ENCODE data around the gene DIRAS3. TPM values are rescaled to one million over a fixed set of nuclear protein-coding genes. Genes with fewer than 3 reads are reported as not detected.
"Not testable (repeated sequence)": the region's sequence is repeated elsewhere in the genome, so short reads cannot be mapped to it uniquely, and the experiment has no call there.

The DIRAS3 gene, protein sequence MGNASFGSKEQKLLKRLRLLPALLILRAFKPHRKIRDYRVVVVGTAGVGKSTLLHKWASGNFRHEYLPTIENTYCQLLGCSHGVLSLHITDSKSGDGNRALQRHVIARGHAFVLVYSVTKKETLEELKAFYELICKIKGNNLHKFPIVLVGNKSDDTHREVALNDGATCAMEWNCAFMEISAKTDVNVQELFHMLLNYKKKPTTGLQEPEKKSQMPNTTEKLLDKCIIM
- not detected for polyA plus RNA-seq (2012; ENCODE audit: low read depth, missing spikeins)

DNA sequence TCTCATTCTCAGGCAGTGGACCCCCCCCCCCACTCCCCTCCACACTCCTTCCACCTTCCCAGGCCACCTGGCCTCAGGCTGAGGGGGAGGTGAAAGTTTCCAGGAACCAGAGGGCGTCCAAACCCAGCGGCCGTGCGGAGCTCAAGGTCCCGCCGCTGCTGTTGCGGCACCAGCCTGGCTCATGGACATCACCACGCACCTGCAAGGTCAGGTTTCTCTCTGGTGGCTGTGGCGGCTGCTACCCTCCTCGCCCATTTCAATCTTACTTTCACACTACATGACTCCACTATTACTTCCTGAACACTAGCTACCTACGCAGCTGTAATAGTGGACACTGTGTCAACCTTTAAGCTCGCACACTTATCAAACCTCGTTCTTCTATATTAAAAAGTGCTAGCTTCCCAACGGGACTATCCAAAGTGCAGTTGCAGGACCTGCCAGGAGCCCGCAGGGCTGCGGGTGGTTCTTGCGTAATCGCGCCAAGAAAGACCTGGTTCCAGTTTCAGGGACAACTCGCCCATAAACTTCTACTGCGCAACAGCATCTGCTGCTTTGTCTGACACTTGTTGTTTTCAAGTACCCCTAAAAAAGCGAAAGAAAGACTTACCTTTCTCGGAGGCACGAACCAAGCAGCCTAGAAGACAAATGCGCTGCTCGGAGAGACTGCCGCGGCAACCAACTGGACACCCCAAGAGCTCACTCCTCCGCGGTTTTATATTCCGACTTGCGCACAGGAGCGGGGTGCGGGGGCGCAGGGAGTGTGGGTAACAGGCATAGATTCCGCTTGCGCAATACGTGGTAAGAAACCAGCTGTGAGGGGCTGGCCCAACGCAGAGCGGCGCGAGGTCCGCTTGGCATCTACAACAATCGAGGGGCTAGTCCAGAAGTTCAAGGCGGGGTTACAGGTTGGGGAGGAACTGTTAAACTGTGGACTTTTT is at the start of gene DIRAS3:
DIRAS3 (minus strand) TSS at position 687 of the 938 bp plus-strand sequence. CDS start 3,330 bp downstream, outside the sequence.
- FAIRE-seq (no peak), DNase-seq (ENCODE audit: insufficient read length, low spot score) (no peak)
- no peak for TF ChIP-seq POU2F2 (IDR thresholded peaks at IDR 0.05; ENCODE audit: low read depth, low read length)
- TF ChIP-seq PAX5 (IDR thresholded peaks at IDR 0.05; ENCODE audit: insufficient read depth, low read length, severe bottlenecking): no peak

DNA sequence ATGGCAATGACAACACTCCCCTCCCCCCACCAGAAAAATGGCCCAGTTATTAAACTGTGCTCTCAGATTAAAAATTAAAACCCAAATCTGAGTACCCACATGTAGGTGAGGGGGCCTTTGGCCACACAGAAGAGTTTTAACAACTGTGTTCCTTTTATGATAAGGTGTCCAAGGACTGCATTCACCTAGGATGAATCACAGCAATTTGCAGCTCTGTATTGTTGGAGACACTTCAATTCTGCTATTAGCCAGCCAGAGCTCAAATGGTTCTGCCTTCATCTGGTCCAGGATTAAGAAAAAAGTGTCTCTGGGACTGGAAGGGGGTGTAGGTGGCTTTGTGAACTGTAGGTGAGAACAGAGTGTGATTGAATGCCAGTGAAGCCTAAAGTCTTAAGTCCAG is 43.3 kb upstream of the DIRAS3 start:
- FAIRE-seq (no peak), DNase-seq (ENCODE audit: insufficient read length, low spot score) (no peak)
- TF ChIP-seq POLR2AphosphoS5 (IDR thresholded peaks at IDR 0.05; ENCODE audit: low read depth, low read length) (no peak), POLR2A (IDR thresholded peaks at IDR 0.05; ENCODE audit: low read depth, low read length) (no peak), TAF1 (IDR thresholded peaks at IDR 0.05; ENCODE audit: low read depth, low read length) (no peak), POU2F2 (IDR thresholded peaks at IDR 0.05; ENCODE audit: low read depth, low read length) (no peak), SPI1 (IDR thresholded peaks at IDR 0.05; ENCODE audit: low read depth, low read length) (no peak), PAX5 (IDR thresholded peaks at IDR 0.05; ENCODE audit: insufficient read depth, low read length, severe bottlenecking) (no peak)

DNA sequence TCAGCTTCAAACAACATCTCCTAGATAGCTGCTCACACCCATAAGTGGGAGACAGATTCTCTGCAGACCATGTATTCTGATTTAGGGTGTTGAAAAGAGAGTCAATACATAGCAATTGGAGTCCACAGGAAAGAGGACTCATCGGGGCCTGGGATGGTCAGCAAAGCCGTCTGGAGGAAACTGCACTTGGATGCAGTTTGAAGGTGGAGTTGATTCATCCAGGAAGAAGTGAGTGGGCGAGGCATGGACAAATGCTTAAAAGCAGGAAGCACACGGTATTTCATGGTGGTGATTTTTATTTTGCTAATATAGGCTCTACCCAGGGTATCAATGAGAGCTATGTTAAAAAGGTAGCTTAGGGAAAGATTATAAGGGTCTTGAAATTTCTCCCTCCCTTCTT is 36.8 kb upstream of the DIRAS3 start:
- TF ChIP-seq SPI1 (IDR thresholded peaks at IDR 0.05; ENCODE audit: low read depth, low read length) (no peak), TAF1 (IDR thresholded peaks at IDR 0.05; ENCODE audit: low read depth, low read length) (no peak), POLR2AphosphoS5 (IDR thresholded peaks at IDR 0.05; ENCODE audit: low read depth, low read length) (no peak)
- DNase-seq (ENCODE audit: insufficient read length, low spot score) (no peak), FAIRE-seq (no peak)

DNA sequence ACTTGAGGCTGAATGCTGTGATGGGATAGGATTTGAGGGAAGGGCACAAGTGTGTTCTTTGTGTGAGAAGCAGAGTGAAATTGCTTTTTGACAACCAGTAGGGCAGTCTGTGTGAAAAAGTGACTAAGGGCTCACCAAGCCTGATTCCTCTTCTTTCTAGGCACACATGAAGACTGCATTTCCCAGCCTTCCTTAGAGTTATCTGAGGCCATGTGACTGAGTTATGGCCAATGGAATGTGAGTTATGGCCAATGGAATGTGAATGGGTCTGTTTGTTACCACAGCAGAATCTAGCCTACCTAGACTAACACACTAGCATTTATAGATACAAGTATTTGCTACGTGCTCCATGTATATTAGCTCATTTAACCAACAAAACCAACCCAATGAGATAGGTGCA is 35.3 kb upstream of the DIRAS3 start:
- TF ChIP-seq SPI1 (IDR thresholded peaks at IDR 0.05; ENCODE audit: low read depth, low read length): no peak
- TF ChIP-seq PAX5 (IDR thresholded peaks at IDR 0.05; ENCODE audit: insufficient read depth, low read length, severe bottlenecking): no peak
- no peak for TF ChIP-seq POU2F2 (IDR thresholded peaks at IDR 0.05; ENCODE audit: low read depth, low read length)
- TF ChIP-seq POLR2AphosphoS5 (IDR thresholded peaks at IDR 0.05; ENCODE audit: low read depth, low read length): no peak
- no peak for TF ChIP-seq POLR2A (IDR thresholded peaks at IDR 0.05; ENCODE audit: low read depth, low read length)
- TF ChIP-seq TAF1 (IDR thresholded peaks at IDR 0.05; ENCODE audit: low read depth, low read length): no peak
- no peak for DNase-seq (ENCODE audit: insufficient read length, low spot score)
- FAIRE-seq: no peak

DNA sequence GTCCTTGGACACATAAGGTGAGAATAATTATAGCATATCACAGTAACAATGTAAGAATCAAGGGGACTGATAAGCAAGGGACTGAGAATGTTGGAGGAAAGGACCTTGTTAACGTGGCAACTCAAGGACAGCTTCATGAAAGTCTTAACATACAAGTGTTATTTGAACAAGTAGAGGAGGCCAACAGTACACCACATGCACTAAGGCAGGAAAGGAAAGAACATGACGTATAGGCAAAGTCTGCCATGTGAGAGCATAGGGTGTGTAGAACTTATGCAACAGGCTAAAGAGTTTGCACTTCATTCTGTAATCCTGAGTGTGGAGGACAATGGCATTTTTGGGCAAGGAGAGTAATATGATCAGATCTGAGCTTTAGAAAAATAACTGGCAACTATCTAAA is 33.3 kb upstream of the DIRAS3 start:
- FAIRE-seq: no peak
- TF ChIP-seq PAX5 (IDR thresholded peaks at IDR 0.05; ENCODE audit: insufficient read depth, low read length, severe bottlenecking): no peak
- no peak for TF ChIP-seq POLR2A (IDR thresholded peaks at IDR 0.05; ENCODE audit: low read depth, low read length)
- no peak for TF ChIP-seq POLR2AphosphoS5 (IDR thresholded peaks at IDR 0.05; ENCODE audit: low read depth, low read length)
- TF ChIP-seq SPI1 (IDR thresholded peaks at IDR 0.05; ENCODE audit: low read depth, low read length): no peak
- TF ChIP-seq POU2F2 (IDR thresholded peaks at IDR 0.05; ENCODE audit: low read depth, low read length): no peak
- no peak for TF ChIP-seq TAF1 (IDR thresholded peaks at IDR 0.05; ENCODE audit: low read depth, low read length)
- no peak for DNase-seq (ENCODE audit: insufficient read length, low spot score)

DNA sequence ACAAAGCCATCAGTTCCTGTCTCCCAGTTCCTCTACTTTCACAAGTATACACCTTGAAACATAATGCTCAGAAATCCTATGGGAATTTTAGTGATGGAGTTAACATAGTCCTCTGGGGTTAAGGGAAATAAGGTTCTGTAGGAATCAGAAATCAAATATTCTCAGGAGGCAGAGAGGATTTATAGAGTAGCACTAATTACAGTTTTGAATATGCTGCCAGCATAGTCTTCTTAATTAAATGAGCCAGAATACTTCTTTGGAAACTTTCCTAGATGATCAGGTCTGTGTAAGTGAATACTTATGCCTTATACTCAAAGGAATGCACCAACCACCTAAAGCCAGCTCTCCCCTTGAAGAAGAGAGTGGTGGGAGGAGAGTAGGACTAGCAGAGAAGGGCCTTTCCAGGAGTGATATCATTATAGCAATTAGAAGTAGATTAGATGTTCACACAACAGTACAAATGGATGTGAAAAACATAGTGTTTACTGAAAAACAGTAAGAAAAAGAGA is 31.4 kb upstream of the DIRAS3 start:
- TF ChIP-seq POLR2AphosphoS5 (IDR thresholded peaks at IDR 0.05; ENCODE audit: low read depth, low read length) (no peak), POU2F2 (IDR thresholded peaks at IDR 0.05; ENCODE audit: low read depth, low read length) (no peak), POLR2A (IDR thresholded peaks at IDR 0.05; ENCODE audit: low read depth, low read length) (no peak), SPI1 (IDR thresholded peaks at IDR 0.05; ENCODE audit: low read depth, low read length) (no peak), TAF1 (IDR thresholded peaks at IDR 0.05; ENCODE audit: low read depth, low read length) (no peak), PAX5 (IDR thresholded peaks at IDR 0.05; ENCODE audit: insufficient read depth, low read length, severe bottlenecking) (no peak)
- DNase-seq (ENCODE audit: insufficient read length, low spot score) (no peak), FAIRE-seq (no peak)

DNA sequence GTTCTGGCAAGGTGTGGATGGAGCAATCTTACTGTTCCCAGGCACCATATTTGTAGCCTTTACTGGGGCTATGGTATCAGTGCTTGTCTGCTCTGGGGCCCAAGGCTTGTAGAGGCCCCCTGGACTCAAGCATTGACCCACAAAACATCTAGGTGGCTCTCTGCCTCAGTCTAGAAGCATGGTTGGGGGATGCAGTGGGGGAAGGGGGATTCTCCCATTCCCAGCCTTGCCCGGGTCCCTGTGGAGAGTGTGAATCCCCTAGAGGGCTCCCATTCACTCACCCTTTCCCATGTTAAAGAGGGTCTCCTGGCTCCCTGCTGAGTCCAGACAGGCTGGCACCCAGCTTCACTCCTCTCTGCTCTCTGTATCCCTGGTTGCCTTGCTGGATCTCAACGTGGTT is 28.2 kb upstream of the DIRAS3 start:
- FAIRE-seq (no peak), DNase-seq (ENCODE audit: insufficient read length, low spot score) (no peak)
- no peak for TF ChIP-seq TAF1 (IDR thresholded peaks at IDR 0.05; ENCODE audit: low read depth, low read length)
- TF ChIP-seq POU2F2 (IDR thresholded peaks at IDR 0.05; ENCODE audit: low read depth, low read length): no peak
- TF ChIP-seq POLR2AphosphoS5 (IDR thresholded peaks at IDR 0.05; ENCODE audit: low read depth, low read length): no peak
- no peak for TF ChIP-seq PAX5 (IDR thresholded peaks at IDR 0.05; ENCODE audit: insufficient read depth, low read length, severe bottlenecking)
- no peak for TF ChIP-seq SPI1 (IDR thresholded peaks at IDR 0.05; ENCODE audit: low read depth, low read length)
- no peak for TF ChIP-seq POLR2A (IDR thresholded peaks at IDR 0.05; ENCODE audit: low read depth, low read length)

DNA sequence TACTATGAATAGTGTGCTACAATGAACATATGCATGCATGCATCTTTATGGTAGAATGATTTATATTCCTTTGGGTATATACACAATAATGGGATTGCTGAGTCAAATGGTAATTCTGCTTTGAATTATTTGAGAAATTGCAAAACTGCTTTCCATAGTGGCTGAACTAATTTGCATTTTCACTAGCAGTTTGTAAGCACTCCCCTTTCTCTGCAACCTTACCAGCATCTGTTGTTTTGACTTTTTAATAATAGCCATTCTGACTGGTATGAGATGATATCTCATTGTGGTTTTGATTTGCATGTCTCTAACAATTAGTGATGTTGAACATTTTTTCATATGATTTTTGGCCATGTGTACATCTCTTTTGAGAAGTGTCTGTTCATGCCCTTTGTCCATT is 24.0 kb upstream of the DIRAS3 start:
- DNase-seq (ENCODE audit: insufficient read length, low spot score): no peak
- no peak for TF ChIP-seq POU2F2 (IDR thresholded peaks at IDR 0.05; ENCODE audit: low read depth, low read length)
- no peak for TF ChIP-seq POLR2A (IDR thresholded peaks at IDR 0.05; ENCODE audit: low read depth, low read length)
- TF ChIP-seq SPI1 (IDR thresholded peaks at IDR 0.05; ENCODE audit: low read depth, low read length): no peak
- no peak for TF ChIP-seq TAF1 (IDR thresholded peaks at IDR 0.05; ENCODE audit: low read depth, low read length)
- TF ChIP-seq PAX5 (IDR thresholded peaks at IDR 0.05; ENCODE audit: insufficient read depth, low read length, severe bottlenecking): no peak
- no peak for TF ChIP-seq POLR2AphosphoS5 (IDR thresholded peaks at IDR 0.05; ENCODE audit: low read depth, low read length)
- FAIRE-seq: no peak

DNA sequence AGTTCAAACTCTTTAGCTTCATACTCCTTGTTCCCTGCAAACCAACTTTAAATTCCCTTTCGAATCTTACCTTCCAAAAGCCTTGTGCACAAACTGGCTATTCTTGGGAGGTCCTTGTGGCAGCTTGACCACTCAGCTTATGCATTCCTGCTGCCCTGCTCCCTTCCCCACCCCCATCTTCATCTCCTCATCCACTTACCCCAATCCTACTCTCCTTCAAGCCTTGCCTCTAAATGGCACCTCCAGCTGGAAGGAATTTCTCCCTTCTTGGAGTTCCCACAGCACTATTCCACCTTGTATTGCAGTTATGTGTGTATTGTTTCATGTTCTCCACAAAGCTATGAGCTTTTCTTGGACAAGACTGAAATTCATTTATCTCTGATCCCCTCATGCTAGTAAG is 15.3 kb upstream of the DIRAS3 start:
- DNase-seq (ENCODE audit: insufficient read length, low spot score) (no peak), FAIRE-seq (no peak)
- TF ChIP-seq POU2F2 (IDR thresholded peaks at IDR 0.05; ENCODE audit: low read depth, low read length) (no peak), POLR2A (IDR thresholded peaks at IDR 0.05; ENCODE audit: low read depth, low read length) (no peak)

DNA sequence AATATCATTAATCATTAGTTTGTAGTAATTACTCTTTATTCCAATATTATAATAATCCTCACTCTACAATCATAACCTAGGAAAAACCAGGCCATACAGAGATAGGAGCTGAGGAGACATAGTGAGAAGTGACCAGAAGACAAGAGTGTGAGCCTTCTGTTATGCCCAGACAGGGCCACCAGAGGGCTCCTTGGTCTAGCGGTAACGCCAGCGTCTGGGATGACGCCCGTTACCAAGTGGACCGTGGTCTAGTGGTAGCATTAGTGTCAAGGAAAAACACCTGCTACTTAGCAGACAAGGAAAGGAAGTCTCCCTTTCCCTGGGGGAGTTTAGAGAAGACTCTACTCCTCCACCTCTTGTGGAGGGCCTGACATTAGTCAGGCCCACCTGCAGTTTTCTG is 7.6 kb upstream of the DIRAS3 start:
- DNase-seq (ENCODE audit: insufficient read length, low spot score): not testable (repeated sequence)

More for the DNA sequence above, 7.6 kb upstream of the DIRAS3 start:
- FAIRE-seq: not testable (repeated sequence)
